K562 (cell line): ENCODE results near the gene PNPLA1. TPM values are rescaled to one million over a fixed set of nuclear protein-coding genes. Genes with fewer than 3 reads are reported as not detected.

Experiments
- C11orf30 ChIP-seq: fragments of 450-650 bp; IDR thresholded peaks from 2 replicates; pipeline ENCODE4 v1.6.1; 2016; ENCODE audit warnings: low read depth, mild to moderate bottlenecking
- FOXP1 ChIP-seq: sonication (generic); formaldehyde crosslinking; IDR thresholded peaks from 2 replicates; pipeline ENCODE4 v1.8.0; 2022; ENCODE audit warnings: mild to moderate bottlenecking, missing genetic modification reagents
- JUND ChIP-seq, 2 experiments: IDR thresholded peaks; 2 replicates in 1 of 2; 3 replicates in 1 of 2; pipeline ENCODE4 v1.6.1; 2011; ENCODE audit warnings: borderline replicate concordance in 2 of 2, low read depth in 2 of 2, low read length in 2 of 2, improper control_type of control experiment in 1 of 2, missing biosample characterization in 1 of 2, missing genetic modification characterization in 1 of 2, missing genetic modification reagents in 1 of 2
- MAFG ChIP-seq: fragments of 450-650 bp; conservative IDR thresholded peaks from 2 replicates; pipeline ENCODE4 v1.6.1; 2016; ENCODE audit warnings: missing genetic modification characterization, missing compliant biosample characterization
- MTA3 ChIP-seq: fragments of 450-650 bp; formaldehyde crosslinking; IDR thresholded peaks from 2 replicates; pipeline ENCODE4 v1.6.1; 2017; ENCODE audit warnings: mild to moderate bottlenecking, borderline replicate concordance
- NR2C1 ChIP-seq, 2 experiments: fragments of 450-650 bp; IDR thresholded peaks; 2 replicates each; pipeline ENCODE4 v1.6.1; 2017; ENCODE audit warnings: mild to moderate bottlenecking in 2 of 2, antibody characterized with exemption in 1 of 2, inconsistent platforms in 1 of 2, missing compliant biosample characterization in 1 of 2, missing genetic modification characterization in 1 of 2
- PML ChIP-seq: IDR thresholded peaks from 2 replicates; pipeline ENCODE4 v1.6.1; 2012; ENCODE audit warnings: low read length, inconsistent platforms
- POLR2AphosphoS2 ChIP-seq: IDR thresholded peaks from 2 replicates; pipeline ENCODE4 v1.6.1; 2012; ENCODE audit warnings: low read length, improper control_type of control experiment
- PTRF ChIP-seq: fragments of 450-650 bp; IDR thresholded peaks from 2 replicates; pipeline ENCODE4 v1.6.1; 2016; ENCODE audit warnings: mild to moderate bottlenecking, missing genetic modification characterization, missing compliant biosample characterization
- SMAD4 ChIP-seq: fragments of 250-450 bp; sonication (Bioruptor Pico); conservative IDR thresholded peaks from 2 replicates; pipeline ENCODE4 v1.8.0; 2021; ENCODE audit warnings: inconsistent platforms, mild to moderate bottlenecking, moderate library complexity
- STAG1 ChIP-seq: sonication (generic); formaldehyde crosslinking; IDR thresholded peaks from 2 replicates; pipeline ENCODE4 v1.5.0; 2020; ENCODE audit warnings: missing genetic modification reagents, borderline replicate concordance
- TCFL5 ChIP-seq: fragments of 250-450 bp; sonication (Bioruptor Pico); conservative IDR thresholded peaks from 2 replicates; pipeline ENCODE4 v1.6.1; 2021; ENCODE audit warnings: mild to moderate bottlenecking, moderate library complexity, matching md5 sums
- ZNF311 ChIP-seq: fragments of 250-450 bp; sonication (Bioruptor Pico); IDR thresholded peaks from 2 replicates; pipeline ENCODE4 v1.4.0; 2020; ENCODE audit warnings: mild to moderate bottlenecking, moderate library complexity
- ZSCAN32 ChIP-seq: fragments of 450-650 bp; formaldehyde crosslinking; IDR thresholded peaks from 2 replicates; pipeline ENCODE4 v1.4.0; 2020; ENCODE audit warnings: mild to moderate bottlenecking, moderate library complexity
- polyA plus RNA-seq, 8 experiments: library from polyadenylated mRNA; depleted of rRNA in 4 of 8; stranded (reverse) in 5 of 8; unstranded in 3 of 8; fragments of >200 nt; fragmentation: Nextera tagmentation in 2 of 8; fragmentation: Illumina TruSeq in 1 of 8; extraction: Ambion mirVana in 2 of 8; extraction: Trizol in 1 of 8; gene quantifications; 2 replicates each; pipeline versions ENCODE4 v1.2.1 to v1.2.3, GENCODE V29; 2011 to 2014; ENCODE audit warnings: inconsistent platforms in 1 of 8, missing spikeins in 1 of 8
- total RNA-seq, 7 experiments: library from RNA; depleted of rRNA in 6 of 7; stranded (reverse); fragments of >200 nt in 6 of 7; fragmentation: Illumina TruSeq in 2 of 7; extraction: Trizol in 2 of 7; gene quantifications; 2 replicates each; pipeline versions ENCODE4 v1.2.1 to v1.2.3, GENCODE V29; 2011 to 2021; ENCODE audit warnings: low replicate concordance in 1 of 7
- TF ChIP-seq, protein P1 (sequence below), 2 experiments: fragments of 450-650 bp in 1 of 2; sonication (generic) in 1 of 2; formaldehyde crosslinking in 1 of 2; IDR thresholded peaks in 1 of 2; conservative IDR thresholded peaks in 1 of 2; 2 replicates each; pipeline versions ENCODE4 v1.6.1 to v1.8.1; 2016 to 2023; ENCODE audit warnings: mild to moderate bottlenecking in 2 of 2, moderate library complexity in 2 of 2, inconsistent platforms in 1 of 2, missing genetic modification reagents in 1 of 2
- TF ChIP-seq, protein P2 (sequence below): fragments of 450-650 bp; formaldehyde crosslinking; IDR thresholded peaks from 2 replicates; pipeline ENCODE4 v1.4.0; 2020; ENCODE audit warnings: mild to moderate bottlenecking, moderate library complexity
- TF ChIP-seq, protein P3 (sequence below): sonication (generic); formaldehyde crosslinking; IDR thresholded peaks from 2 replicates; pipeline ENCODE4 v1.8.0; 2022; ENCODE audit warnings: missing genetic modification reagents, mild to moderate bottlenecking, borderline replicate concordance
- TF ChIP-seq, protein P4 (sequence below): sonication (generic); formaldehyde crosslinking; IDR thresholded peaks from 2 replicates; pipeline ENCODE4 v1.8.1; 2022; ENCODE audit warnings: missing genetic modification reagents
- TF ChIP-seq, protein P5 (sequence below), 2 experiments: fragments of 450-650 bp; conservative IDR thresholded peaks; 2 replicates each; pipeline ENCODE4 v1.6.1; 2017; ENCODE audit warnings: mild to moderate bottlenecking in 2 of 2, moderate library complexity in 2 of 2
- TF ChIP-seq, protein P6 (sequence below): fragments of 450-650 bp; formaldehyde crosslinking; IDR thresholded peaks from 2 replicates; pipeline ENCODE4 v1.4.0; 2022; ENCODE audit warnings: mild to moderate bottlenecking, moderate library complexity

The PNPLA1 gene
- total and polyA plus RNA-seq, 9 of the 15 experiments (the other 6 are each of a cell fraction or from before 2014, with no cell fraction given) = 0.04 to 0.27 (median 0.13) TPM; not detected in 2

DNA sequence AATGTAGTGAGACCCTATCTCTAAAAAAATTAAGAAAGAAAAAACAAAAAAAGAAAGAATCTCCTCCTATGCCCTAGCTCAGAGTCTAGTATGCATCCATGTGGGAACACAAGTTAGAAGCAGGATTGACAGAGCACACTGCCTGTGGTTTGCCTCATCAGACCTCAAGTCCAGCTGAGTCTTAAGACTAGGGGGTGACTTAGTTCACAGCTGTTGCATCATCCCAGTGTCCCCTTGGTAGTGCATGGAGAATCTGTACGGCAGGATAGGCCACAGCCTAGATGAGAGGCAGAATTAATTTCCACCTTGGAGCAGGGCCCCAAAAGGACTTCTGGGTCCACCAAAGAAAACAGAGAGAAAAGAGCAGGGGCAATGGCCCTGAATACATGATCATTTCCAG is 13.7 kb downstream of the PNPLA1 start (continued):
- no peak for TF ChIP-seq MTA3
- TF ChIP-seq FOXP1 (CRISPR knock-in tag) = no peak
- TF ChIP-seq, protein P1, sequence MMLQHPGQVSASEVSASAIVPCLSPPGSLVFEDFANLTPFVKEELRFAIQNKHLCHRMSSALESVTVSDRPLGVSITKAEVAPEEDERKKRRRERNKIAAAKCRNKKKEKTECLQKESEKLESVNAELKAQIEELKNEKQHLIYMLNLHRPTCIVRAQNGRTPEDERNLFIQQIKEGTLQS (IDR thresholded peaks at IDR 0.05) = peak; percentile 92
- TF ChIP-seq, protein P1 (CRISPR knock-in tag; conservative IDR thresholded peaks at IDR 0.05) = no peak
- 0 out of 2 replicates have a peak, but pooled peaks have one; percentile 25 for TF ChIP-seq SMAD4
- no peak for TF ChIP-seq PTRF (tag)
- 0 out of 2 replicates have a peak, but pooled peaks have one; percentile 17 for TF ChIP-seq JUND (IDR thresholded peaks at IDR 0.05; ENCODE audit: borderline replicate concordance, low read depth, low read length)
- TF ChIP-seq JUND (tag; IDR thresholded peaks at IDR 0.05; ENCODE audit: borderline replicate concordance, low read depth, low read length) = no peak
- TF ChIP-seq STAG1 (CRISPR knock-in tag) = no peak
- no peak for TF ChIP-seq PML
- TF ChIP-seq, protein P2, sequence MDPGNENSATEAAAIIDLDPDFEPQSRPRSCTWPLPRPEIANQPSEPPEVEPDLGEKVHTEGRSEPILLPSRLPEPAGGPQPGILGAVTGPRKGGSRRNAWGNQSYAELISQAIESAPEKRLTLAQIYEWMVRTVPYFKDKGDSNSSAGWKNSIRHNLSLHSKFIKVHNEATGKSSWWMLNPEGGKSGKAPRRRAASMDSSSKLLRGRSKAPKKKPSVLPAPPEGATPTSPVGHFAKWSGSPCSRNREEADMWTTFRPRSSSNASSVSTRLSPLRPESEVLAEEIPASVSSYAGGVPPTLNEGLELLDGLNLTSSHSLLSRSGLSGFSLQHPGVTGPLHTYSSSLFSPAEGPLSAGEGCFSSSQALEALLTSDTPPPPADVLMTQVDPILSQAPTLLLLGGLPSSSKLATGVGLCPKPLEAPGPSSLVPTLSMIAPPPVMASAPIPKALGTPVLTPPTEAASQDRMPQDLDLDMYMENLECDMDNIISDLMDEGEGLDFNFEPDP (CRISPR knock-in tag) = no peak
- TF ChIP-seq, protein P3, sequence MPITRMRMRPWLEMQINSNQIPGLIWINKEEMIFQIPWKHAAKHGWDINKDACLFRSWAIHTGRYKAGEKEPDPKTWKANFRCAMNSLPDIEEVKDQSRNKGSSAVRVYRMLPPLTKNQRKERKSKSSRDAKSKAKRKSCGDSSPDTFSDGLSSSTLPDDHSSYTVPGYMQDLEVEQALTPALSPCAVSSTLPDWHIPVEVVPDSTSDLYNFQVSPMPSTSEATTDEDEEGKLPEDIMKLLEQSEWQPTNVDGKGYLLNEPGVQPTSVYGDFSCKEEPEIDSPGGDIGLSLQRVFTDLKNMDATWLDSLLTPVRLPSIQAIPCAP (CRISPR knock-in tag) = no peak
- no peak for TF ChIP-seq ZNF311 (CRISPR knock-in tag)
- TF ChIP-seq NR2C1 (IDR thresholded peaks at IDR 0.05) = no peak
- TF ChIP-seq NR2C1 (tag; IDR thresholded peaks at IDR 0.05) = no peak
- no peak for TF ChIP-seq POLR2AphosphoS2
- no peak for TF ChIP-seq TCFL5 (CRISPR knock-in tag)
- TF ChIP-seq C11orf30 = no peak
- TF ChIP-seq, protein P4, sequence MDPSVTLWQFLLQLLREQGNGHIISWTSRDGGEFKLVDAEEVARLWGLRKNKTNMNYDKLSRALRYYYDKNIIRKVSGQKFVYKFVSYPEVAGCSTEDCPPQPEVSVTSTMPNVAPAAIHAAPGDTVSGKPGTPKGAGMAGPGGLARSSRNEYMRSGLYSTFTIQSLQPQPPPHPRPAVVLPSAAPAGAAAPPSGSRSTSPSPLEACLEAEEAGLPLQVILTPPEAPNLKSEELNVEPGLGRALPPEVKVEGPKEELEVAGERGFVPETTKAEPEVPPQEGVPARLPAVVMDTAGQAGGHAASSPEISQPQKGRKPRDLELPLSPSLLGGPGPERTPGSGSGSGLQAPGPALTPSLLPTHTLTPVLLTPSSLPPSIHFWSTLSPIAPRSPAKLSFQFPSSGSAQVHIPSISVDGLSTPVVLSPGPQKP (CRISPR knock-in tag) = no peak
- peak; percentile 78; the same call in 1 of the 2 replicates for TF ChIP-seq ZSCAN32
- TF ChIP-seq, protein P5, sequence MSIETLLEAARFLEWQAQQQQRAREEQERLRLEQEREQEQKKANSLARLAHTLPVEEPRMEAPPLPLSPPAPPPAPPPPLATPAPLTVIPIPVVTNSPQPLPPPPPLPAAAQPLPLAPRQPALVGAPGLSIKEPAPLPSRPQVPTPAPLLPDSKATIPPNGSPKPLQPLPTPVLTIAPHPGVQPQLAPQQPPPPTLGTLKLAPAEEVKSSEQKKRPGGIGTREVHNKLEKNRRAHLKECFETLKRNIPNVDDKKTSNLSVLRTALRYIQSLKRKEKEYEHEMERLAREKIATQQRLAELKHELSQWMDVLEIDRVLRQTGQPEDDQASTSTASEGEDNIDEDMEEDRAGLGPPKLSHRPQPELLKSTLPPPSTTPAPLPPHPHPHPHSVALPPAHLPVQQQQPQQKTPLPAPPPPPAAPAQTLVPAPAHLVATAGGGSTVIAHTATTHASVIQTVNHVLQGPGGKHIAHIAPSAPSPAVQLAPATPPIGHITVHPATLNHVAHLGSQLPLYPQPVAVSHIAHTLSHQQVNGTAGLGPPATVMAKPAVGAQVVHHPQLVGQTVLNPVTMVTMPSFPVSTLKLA (conservative IDR thresholded peaks at IDR 0.05) = no peak
- TF ChIP-seq, protein P6, sequence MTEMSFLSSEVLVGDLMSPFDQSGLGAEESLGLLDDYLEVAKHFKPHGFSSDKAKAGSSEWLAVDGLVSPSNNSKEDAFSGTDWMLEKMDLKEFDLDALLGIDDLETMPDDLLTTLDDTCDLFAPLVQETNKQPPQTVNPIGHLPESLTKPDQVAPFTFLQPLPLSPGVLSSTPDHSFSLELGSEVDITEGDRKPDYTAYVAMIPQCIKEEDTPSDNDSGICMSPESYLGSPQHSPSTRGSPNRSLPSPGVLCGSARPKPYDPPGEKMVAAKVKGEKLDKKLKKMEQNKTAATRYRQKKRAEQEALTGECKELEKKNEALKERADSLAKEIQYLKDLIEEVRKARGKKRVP (CRISPR knock-in tag) = peak; percentile 87
- TF ChIP-seq MAFG (tag) = no peak
